MM.1S (cell line): ENCODE results near the gene FYB1.

Source experiments
- EZH2 ChIP-seq: fragments of 300-600 bp; sonication (generic); optimal IDR thresholded peaks from 2 replicates; pipeline ENCODE3; 2017; ENCODE audit warnings: low read depth, mild to moderate bottlenecking, antibody characterized with exemption, low read length, mixed read lengths
- TF ChIP-seq, protein P1 (sequence below): fragments of 300-600 bp; sonication (generic); IDR thresholded peaks from 2 replicates; pipeline ENCODE4 v1.5.1; 2016; ENCODE audit warnings: antibody characterized with exemption, low read length, mixed read lengths

DNA sequence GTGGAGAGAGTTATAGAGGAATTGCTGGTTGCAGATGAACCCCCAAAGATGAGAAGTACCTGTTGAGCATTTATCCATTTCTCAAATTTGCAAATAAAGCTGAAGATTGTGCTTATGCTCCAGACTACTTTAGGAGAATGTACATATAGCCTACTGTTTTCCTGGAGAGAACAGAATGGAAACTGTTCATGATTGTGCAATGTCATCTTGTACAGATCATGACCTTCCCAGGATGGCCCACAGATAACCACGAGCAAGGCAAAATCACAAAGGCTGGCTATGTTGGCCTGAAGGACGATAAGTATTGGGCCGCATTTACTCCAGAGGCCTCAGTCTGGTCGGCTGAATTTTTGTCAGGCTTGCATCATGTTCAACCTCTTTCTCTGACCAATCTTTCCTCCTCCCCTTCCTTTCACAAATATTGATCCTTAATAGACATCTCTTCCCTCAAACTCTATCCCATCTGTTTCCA is 116.6 kb downstream of the FYB1 start:
- TF ChIP-seq, protein P1, sequence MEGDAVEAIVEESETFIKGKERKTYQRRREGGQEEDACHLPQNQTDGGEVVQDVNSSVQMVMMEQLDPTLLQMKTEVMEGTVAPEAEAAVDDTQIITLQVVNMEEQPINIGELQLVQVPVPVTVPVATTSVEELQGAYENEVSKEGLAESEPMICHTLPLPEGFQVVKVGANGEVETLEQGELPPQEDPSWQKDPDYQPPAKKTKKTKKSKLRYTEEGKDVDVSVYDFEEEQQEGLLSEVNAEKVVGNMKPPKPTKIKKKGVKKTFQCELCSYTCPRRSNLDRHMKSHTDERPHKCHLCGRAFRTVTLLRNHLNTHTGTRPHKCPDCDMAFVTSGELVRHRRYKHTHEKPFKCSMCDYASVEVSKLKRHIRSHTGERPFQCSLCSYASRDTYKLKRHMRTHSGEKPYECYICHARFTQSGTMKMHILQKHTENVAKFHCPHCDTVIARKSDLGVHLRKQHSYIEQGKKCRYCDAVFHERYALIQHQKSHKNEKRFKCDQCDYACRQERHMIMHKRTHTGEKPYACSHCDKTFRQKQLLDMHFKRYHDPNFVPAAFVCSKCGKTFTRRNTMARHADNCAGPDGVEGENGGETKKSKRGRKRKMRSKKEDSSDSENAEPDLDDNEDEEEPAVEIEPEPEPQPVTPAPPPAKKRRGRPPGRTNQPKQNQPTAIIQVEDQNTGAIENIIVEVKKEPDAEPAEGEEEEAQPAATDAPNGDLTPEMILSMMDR = no peak
- TF ChIP-seq EZH2 = no peak
